Tibial nerve (tissue), 3 donors: ENCODE data around the gene LAMTOR4.

ENCODE experiments used
- POLR2A ChIP-seq, 2 donors: fragments of 450-650 bp; IDR thresholded peaks; one replicate each; pipeline ENCODE4 v1.6.1; 2017; ENCODE audit warnings: antibody characterized with exemption in 2 of 2, mild to moderate bottlenecking in 2 of 2, moderate library complexity in 2 of 2
- TF ChIP-seq, protein P1 (sequence below), 5 experiments: fragments of 200-600 bp in 3 of 5; fragments of 450-650 bp in 2 of 5; sonication (generic) in 3 of 5; IDR thresholded peaks; one replicate each; pipeline ENCODE4 v1.5.1; 2016 to 2019; ENCODE audit warnings: antibody characterized with exemption in 5 of 5, mild to moderate bottlenecking in 3 of 5, moderate library complexity in 2 of 5

DNA sequence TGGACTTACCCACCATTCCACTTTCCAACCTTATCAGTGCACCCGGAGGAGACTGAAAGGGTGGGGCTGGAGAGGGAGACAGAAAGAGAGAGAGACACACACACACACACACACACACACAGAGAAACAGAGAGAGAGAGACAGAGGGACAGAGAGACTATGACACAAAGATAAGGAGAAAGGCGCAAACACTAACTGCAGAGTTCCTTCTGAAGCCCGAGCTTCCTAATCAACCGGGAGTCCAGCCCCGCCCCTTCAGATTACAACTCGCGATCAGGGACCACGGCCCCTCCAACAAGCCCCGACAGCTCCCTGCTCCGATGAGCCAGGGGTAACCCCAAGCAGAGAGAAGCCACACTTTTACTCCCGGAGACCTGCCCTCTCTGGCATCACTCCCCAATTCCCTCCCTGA lies 19.2 kb downstream of the LAMTOR4 start:
- TF ChIP-seq, protein P1, sequence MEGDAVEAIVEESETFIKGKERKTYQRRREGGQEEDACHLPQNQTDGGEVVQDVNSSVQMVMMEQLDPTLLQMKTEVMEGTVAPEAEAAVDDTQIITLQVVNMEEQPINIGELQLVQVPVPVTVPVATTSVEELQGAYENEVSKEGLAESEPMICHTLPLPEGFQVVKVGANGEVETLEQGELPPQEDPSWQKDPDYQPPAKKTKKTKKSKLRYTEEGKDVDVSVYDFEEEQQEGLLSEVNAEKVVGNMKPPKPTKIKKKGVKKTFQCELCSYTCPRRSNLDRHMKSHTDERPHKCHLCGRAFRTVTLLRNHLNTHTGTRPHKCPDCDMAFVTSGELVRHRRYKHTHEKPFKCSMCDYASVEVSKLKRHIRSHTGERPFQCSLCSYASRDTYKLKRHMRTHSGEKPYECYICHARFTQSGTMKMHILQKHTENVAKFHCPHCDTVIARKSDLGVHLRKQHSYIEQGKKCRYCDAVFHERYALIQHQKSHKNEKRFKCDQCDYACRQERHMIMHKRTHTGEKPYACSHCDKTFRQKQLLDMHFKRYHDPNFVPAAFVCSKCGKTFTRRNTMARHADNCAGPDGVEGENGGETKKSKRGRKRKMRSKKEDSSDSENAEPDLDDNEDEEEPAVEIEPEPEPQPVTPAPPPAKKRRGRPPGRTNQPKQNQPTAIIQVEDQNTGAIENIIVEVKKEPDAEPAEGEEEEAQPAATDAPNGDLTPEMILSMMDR (IDR thresholded peaks at IDR 0.05) = no peak
- no peak for TF ChIP-seq POLR2A (IDR thresholded peaks at IDR 0.05)
